GM03348 (cell line): ENCODE data around the gene FRMD1.

Experiments used
- DNase-seq: peaks from one replicate; pipeline ENCODE4 v3.0.0; 2012; ENCODE audit warnings: low spot score

FRMD1 gene

DNA sequence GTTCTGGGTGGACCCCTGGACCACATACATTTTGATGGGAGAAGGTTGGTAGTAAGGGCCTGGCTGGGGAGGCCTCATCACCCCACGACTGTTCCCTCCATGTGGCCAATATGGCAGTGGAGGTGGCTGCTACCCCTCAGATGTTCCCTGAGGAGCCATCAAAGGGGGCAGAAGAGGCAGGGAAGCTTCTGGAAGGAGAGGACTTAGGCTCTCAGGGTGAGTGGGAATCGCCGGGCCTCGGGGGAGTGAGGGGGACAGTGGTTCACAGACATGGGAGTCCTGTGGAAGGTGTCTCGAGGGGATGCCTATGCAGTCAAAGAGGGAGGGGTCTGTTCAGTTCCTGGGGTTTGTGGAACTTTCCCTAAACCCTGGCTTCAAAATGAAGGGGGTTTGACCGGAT lies 32.9 kb upstream of the FRMD1 start:
- DNase-seq = no peak

DNA sequence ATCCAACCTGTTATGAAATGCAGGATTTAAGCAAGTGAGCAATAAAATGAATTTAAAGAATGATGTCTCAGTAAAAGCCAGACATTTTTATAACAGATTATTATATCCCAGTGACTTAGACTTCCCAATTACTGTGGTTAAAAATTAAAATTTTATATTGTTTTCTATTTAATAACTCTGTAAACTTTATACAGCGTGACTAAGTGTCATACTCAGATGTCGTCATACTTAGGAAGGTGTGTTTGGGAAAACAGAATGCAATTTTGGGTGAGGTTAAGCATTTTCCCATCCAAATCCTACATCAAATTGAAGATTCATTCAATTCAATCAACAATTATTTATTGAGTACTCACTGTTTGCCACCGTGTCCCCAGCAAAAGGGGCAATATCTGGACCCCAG lies 31.4 kb upstream of the FRMD1 start:
- DNase-seq = no peak

DNA sequence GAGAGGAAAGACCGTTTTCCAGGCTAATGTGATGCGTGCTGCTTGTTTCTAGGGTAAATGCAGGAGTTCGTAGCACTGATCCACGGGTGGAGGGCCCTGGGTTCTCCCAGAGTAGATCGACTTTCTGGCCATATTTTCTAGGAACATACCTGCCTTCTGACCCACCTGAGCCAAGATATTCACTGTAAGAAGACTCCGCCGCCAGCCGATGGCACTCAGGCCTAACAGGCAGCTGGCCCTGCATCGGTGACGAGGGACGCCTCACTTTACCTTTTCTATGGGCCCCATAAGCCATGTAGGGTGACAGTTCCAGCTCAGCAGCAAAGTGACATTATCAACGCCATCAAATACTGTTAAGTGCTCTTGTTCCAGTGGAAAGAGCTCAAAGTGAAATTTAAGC lies 30.2 kb upstream of the FRMD1 start:
- DNase-seq = no peak

DNA sequence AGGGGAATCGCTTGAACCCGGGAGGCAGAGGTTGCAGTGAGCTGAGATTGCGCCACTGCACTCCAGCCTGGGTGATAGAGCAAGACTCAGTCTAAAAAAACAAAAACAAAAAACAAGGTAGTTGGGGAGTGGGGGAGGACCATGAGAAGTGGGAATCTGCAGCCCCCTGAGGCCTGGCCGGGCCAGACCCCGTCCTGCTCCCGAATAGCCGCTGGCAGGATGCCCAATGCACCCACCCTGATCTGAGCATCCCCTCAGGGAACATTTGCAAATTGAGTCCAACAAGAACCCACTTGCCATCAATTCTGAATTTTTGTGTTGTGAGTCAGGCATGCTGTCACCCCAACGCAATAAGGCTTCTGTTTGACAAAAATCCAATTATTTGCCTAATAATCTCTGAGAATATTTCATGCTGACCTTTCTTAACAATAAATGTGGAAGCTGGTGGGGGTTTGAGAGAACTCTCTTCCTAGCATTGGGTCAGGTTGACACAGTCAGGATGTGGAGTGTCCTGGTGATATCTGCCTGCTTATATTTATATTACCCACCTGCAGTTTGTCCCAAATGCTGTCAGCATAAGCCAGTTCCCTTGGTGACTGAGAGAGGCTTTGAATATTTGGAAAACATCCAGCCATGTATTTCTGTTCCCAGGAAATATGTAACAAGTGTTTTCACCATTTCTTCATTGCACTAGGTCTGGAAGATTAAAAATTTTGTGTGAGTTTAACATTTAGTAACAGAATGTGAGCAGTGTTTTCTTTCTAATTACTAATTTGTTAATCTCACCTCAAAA lies 28.4 kb upstream of the FRMD1 start:
- DNase-seq = no peak

DNA sequence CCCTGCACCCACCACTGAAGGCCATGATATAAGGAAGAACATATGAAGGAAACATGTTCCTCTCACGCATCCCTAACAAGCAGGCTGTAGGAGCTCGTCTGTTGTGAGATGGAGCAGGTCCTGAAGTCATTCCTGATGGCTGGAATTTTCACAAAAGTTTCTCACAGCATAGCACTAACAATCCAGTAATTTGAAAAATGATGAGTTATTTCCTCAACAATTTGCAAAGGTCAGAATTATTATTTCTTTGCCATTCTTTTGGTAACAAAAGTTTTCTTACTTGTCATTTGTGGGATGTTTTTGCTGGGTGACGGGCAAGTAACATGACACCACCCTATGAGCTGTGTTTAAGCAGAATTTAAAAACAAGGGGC lies 27.6 kb upstream of the FRMD1 start:
- no peak for DNase-seq

DNA sequence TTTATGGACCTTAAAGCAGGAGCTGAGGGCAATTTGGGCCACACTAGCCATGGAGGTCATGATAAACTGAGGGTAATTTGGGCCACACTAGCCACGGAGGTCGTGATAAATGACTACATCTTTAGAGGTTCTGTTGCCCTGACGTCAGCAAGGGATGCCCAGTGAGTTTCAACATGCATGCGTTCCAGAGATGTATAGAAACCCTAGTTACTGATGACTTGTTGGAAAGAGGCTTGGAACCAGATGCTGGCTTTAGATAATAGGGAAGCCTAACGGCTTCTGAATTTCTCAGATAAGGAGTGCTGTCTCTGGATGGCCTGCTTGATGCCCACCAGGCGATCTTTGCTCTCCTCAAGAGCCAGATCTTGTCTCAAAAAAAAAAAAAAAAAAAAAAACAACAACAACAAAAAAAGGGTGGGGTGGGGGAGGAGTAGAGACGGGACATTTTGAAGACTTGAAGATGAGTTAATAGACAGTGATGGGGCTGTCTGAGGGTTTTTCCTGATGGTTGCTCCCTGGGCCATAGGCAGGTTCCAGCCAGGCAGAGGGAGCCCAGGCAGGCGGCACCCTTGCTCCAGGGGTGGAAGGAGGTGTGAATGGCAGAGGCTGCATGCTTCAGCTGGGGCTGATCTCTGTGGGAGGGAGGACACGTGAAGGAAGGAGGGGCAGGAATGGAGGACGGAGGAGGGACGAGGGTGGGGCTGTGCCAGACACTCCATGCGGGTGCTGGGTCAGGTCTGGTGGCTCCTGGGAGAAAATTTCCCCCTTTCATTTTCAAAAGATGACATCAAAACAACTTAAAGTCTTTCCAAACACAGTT lies 27.0 kb upstream of the FRMD1 start:
- DNase-seq = peak; percentile 39

DNA sequence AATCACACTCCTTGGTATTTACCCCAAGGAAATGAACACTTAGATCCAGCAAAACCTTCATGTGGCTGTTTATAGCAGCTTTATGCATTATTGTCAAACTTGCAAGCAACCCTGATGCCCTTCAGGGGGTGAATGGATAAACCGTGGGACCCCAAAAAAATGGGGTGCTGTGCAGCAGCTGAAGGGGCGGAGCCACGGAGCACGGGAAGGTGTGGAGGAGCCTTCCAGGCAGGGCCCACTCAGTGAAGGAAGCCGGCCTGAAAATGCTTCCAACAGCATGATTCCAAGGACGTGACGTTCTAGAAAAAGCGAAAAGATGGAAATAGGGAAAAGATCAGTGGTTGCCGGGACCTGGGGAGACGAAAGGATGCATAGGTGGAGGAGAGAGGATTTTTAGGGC lies 25.6 kb upstream of the FRMD1 start:
- no peak for DNase-seq

DNA sequence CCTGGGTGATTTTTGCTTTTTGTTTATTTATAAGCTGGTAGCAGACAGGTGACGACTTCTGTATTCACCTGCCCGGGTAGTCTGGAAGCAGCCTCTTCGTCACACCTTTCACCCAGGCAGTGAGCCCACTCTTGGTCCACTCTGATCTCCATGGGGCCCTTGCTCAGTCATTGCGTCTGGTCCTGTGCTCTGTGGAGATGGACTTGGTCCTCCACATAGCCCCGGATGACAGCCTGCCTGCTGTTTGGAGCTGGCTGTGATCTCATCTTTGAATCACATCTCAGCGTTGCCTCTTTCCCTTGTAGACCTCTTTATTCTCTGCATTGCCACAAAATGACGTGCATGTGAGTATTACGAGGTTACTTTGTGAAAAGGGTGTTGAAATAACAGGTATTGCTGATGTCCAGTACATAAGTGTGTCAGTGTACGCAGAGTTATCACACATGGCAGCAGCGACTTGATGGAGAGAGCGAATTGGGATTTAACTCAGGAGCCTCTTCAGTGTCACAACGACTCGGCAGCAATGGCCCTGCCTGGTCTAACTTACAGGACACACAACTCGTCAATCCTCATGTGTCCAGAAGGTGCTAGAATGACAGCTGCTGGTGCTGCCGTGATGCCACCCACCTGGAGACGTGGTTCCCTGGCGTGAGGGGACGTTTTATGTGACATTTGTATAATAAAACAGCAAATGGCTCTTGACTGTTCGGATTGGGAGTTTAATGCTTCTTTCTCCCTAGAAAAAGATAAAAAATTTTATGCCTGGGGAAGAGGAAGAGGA lies 24.2 kb upstream of the FRMD1 start:
- DNase-seq = no peak

DNA sequence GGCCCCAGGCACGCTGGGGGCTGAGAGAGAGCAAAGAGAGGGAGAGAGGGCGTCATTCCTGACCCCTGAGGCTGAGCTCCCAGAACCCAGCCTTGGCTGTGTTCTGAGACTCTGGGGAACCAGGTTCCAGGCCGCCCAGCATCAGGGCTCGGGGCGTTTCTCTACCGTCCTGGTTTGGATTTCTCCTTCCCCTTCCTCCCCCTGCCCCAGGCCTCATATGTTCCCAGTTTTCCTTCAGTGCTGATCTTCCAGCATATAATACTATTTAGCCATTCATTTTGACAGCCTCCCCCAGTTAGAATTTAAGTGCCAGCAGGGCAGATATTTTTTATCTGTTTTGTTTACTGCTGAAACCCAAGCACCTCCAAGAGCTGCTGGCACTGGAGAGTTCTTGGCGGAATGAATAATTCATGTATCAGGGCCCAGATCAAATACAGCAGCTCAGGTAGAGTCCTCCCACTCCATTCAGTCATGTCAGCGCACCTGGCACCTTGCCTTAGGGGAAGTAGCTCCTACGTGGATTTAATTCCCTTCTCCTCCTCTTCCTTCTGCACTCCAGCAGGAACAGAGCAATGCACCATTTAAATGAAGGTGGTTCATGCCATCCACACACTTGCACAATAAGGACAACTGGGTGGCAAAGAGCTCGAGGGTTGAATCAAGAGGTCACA lies 23.4 kb upstream of the FRMD1 start:
- DNase-seq = no peak

DNA sequence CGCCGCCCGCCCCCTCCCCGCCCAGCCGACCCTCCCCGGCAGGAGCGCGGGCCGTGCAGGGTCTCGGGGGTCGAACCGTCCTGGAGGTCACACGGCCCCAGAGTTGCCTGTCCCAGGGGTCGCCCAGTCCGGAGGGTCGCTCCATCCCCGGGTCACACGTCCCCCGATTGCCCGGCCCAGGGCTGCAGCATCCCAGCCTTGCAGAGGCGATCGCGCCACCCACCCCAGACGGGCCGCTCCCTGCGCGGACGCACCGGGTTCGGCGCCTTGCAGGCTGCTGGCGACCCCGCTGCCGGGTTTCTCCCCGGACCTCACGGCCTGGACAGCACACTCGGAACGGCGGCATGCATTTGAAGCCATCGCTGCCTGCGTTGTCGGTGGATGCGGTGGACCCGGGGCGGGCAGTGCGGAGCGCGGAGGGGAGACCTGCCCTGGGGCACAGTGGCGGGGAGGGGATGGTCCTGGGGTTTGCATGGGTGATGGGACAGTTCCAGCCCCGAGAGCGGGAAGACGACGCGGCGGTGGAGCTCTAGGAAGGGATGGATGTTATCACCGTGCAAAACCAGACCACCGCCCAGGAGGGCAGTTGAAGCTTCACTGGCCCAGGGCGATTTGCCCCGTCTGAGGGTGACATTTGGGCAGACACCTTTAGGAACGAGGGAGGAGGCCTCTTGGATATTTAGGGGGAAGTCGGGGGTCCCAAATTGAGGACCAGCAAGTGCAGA lies 22.7 kb upstream of the FRMD1 start:
- DNase-seq = no peak

DNA sequence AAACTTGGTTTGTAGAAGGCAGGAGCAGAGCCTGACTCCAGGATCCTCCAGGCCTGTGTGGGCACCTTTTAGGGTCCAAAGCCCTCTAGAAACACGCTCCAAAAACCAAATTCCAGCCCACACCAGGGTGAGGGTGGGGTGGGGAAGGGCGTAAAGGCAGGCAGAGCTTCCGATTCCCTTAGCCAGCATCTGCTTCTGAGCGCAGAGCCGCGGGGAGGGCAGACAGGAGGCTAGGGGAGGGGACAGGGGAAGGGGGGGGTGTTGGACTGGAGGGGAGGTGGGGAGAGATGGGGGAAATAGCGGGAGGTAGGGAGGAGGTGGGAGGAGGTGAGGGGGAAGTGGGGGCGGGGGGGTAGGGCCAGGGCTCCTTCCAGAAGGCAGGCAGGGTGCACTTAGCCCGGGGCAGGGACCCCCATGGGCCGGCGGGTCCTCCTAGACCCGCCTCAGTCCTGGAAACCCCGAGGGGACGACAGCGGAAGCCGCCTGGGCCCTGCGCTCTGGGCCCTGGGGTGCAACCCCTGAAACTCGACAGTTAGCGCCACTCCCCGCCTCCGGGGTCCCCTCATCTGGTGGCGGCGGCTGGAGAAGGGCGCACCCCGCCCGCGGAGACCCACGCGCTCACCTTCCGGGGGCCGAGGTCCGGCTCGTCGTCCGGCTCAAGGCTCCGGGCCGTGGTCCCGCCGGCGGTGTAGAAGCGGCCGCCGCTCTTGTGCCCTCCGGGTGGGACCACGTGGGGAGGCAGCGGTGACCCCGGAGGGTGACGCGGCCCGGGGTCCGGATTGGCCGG lies 22.0 kb upstream of the FRMD1 start:
- DNase-seq = no peak

DNA sequence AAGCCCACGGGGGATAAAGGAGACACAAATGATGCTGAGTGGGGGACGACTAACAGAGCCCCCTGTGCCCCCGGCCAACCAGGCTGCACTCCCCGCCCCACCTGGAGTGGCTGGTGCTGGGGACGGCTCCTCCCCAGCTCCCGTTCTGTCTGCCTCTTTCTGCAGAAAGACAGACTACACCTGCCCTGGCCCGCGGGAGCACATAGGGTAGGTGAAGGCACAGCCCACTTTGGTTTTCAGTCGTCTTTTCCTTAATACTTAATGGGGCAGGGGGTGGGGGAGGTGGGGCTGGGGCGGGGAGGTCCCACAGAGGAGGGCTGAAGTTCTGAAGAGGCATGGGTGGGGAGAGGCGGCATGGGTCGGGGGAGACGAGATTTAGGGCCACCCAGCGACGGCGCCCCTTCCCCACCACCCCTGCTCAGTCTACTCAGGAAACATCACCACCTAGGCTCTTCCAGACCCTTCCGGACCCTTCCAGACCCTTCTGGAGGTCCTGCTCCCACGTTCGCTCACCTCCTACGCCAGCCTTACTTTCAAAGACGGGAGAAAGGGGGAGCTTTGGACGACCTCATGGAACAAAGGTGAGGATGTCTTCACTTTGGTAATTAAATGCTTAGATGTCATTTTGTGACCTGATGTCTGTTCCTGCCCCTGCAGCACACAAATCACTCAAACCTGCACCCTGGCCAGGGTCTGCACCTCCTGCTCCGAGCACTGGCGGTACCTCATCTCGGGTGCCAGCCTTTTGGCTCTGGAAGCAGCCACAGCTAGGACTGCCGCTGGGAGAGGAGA lies 21.2 kb upstream of the FRMD1 start:
- no peak for DNase-seq

DNA sequence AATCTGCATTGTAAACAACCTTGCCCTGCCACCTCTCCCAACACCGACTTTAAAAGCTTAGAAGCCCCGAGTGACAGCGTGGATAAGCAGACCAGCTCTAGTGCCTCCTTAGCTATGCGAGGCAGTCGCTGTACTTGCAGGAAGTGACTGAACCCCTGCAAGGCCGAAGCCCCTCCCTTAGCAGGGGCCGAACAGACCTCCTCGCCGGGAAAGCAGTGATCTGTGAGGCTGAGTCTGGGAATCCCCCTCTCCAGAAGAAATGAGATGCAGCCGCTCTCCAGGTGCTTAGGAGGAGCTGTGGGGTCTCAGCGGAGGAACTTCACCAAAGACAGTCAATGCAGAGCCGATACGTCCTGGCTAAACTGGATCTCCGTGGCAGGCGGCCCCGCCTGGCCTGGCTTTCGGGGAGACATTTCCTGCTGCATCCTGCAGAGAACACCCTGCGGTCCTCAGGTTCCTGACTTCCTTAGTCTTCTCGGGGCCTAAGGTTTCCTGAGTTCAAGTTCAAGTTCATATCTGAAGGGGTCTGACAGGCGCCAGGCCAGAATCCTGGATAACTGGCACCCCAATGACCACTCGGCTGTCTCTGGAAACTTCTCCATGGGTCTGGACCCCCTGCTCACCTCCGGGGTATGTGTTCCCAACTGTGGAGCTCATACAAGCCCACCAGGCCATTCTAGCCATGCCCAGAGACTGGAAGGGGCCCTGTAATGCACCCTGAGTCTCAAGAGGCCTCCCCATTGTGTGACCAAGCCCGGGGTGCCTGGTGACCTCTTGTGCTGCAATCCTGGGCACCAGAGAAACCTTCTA lies 20.4 kb upstream of the FRMD1 start:
- DNase-seq = no peak

DNA sequence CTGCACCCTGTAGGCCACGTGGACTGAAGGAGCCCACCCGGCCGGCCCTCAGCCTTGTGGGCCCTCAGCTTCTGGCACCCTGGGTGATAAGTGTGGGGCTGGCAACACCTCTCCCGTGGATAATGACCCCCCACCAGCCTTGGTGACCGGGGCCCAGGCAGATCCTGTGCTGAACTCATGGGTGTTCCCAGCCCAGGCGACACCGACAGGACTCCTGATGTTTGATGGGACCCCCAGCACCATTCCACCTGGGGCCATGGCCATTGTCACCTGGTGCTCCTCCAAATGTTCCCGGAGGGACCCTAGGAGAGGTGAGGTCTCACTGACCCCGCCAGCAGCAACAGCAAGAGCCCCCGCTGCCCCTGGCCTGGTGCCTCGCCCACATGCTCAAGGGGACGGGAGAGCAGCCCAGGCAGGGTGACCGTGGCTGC lies 19.4 kb upstream of the FRMD1 start:
- DNase-seq = no peak

DNA sequence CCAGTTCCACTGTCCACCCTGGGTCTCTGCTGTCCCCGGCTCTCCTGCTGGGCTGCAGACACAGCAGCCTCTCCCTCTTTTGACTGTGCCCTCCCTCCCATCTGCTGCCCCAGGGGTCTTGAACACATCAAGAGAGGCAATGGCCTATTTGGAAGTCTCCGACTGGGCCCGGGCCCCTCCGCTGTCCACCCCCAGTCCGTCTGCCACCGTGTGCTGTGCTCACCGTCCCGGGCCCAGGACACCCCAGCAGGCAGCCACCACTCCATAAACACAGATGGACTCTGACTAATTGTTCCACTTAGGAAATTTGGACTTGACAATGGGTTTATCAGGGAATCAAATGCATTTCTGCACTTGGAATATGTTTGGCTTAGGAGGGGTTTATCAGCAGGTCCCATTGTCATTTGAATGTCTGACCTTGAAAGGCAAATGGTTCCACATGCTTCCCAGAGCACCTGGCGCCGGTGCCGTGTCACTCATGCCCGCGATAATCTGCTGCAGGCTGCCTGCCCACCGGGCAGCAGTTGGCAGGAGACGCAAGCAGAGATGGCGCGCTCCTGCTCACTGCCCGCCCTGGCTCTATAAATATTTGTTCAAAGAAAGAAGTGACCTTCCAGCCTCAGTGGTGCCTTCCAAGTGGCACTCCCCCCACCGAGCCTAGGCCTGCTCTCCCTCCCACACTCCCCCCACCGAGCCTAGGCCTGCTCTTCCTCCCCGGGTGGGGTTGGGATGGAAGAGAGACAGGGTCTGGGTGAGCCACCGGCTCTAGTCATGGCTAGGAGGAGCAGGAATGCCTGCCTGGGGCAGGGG lies 18.8 kb upstream of the FRMD1 start:
- no peak for DNase-seq

DNA sequence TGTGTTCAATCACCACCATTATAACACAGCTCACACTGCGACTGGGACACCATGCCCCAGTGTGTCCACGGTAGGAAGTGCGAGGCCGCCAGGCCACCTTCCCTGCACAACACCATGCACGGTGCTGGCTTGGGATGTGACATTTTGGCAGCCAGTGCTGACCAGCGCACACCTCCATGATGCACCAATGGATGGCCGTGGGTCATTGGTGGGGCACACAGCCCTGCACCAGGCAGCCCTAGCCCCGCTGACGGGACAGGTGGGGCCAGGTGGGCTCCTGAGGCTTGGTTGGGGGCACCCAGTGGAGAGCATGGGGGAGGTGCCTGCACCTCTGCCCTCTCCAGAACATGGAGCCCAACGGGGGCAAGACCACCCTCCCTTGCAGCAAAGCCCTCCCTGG lies 18.2 kb upstream of the FRMD1 start:
- DNase-seq = no peak

DNA sequence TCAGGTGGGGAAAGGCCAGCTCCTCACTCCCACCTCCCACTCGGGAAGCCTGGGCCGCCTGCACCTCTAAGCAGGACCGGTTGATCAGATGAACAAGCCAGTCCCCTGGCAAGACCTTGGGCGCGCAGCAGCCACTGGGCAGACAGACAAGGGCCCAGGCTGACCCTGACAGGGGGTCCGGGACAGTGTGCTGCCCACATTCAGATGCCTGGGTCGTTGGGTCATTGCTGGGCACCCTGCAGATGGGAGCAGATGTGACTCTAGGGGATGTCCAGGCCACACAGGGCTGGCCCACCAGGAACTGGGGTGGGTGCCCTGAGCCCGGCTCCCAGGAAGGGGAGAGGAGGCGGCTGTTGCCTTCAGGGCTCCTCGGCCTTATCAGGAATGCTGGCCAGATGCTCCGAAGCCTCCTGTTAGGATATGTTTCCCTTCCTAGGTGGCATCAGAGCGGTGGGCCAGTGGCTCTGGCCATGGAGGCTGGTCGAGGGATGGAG lies 17.3 kb upstream of the FRMD1 start:
- DNase-seq = no peak

DNA sequence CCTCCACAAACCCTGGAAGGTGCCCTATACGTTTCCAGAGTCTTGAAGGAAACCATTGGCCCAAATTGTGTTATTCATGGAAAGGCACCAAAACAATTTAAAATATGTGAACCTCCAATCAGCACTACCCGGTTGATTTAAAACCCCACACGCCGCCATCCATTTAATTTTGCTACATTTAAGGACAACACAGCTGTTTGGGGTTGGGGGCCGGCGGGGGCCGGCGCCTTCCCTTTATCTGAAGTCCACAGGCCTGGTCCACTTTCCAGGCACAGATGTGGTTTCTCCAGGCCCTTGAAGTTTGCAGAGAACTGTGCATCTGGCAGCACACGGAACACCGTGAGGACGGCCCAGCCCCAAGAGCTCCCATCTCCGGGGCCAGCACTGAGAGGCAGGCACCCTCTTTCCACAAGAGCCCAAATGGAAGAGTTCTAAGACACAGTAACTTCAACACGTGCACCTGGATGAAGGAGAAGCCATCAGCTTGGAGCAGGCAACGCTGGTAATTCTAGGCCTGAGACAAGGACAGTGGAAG lies 16.8 kb upstream of the FRMD1 start:
- DNase-seq = no peak
